ENCODE results near the gene ITGA6.

- TF ChIP-seq SNAI2 (CRISPR knock-in tag; IDR thresholded peaks at IDR 0.05) (no peak), ARNTL (CRISPR knock-in tag; IDR thresholded peaks at IDR 0.05; ENCODE audit: borderline replicate concordance, low read depth) (no peak), CREB5 (CRISPR knock-in tag; IDR thresholded peaks at IDR 0.05; ENCODE audit: low read depth) (no peak), ZFP30 (CRISPR knock-in tag; IDR thresholded peaks at IDR 0.05) (no peak), OSR1 (CRISPR knock-in tag; IDR thresholded peaks at IDR 0.05) (no peak), ZC3H10 (CRISPR knock-in tag; IDR thresholded peaks at IDR 0.05) (no peak), ZNF8 (CRISPR knock-in tag; IDR thresholded peaks at IDR 0.05) (no peak), ZNF565 (CRISPR knock-in tag; conservative IDR thresholded peaks at IDR 0.05; ENCODE audit: low read depth) (no peak)
- TF ChIP-seq, protein P1, sequence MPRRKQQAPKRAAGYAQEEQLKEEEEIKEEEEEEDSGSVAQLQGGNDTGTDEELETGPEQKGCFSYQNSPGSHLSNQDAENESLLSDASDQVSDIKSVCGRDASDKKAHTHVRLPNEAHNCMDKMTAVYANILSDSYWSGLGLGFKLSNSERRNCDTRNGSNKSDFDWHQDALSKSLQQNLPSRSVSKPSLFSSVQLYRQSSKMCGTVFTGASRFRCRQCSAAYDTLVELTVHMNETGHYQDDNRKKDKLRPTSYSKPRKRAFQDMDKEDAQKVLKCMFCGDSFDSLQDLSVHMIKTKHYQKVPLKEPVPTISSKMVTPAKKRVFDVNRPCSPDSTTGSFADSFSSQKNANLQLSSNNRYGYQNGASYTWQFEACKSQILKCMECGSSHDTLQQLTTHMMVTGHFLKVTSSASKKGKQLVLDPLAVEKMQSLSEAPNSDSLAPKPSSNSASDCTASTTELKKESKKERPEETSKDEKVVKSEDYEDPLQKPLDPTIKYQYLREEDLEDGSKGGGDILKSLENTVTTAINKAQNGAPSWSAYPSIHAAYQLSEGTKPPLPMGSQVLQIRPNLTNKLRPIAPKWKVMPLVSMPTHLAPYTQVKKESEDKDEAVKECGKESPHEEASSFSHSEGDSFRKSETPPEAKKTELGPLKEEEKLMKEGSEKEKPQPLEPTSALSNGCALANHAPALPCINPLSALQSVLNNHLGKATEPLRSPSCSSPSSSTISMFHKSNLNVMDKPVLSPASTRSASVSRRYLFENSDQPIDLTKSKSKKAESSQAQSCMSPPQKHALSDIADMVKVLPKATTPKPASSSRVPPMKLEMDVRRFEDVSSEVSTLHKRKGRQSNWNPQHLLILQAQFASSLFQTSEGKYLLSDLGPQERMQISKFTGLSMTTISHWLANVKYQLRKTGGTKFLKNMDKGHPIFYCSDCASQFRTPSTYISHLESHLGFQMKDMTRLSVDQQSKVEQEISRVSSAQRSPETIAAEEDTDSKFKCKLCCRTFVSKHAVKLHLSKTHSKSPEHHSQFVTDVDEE (CRISPR knock-in tag; IDR thresholded peaks at IDR 0.05) = no peak
- TF ChIP-seq, protein P2, sequence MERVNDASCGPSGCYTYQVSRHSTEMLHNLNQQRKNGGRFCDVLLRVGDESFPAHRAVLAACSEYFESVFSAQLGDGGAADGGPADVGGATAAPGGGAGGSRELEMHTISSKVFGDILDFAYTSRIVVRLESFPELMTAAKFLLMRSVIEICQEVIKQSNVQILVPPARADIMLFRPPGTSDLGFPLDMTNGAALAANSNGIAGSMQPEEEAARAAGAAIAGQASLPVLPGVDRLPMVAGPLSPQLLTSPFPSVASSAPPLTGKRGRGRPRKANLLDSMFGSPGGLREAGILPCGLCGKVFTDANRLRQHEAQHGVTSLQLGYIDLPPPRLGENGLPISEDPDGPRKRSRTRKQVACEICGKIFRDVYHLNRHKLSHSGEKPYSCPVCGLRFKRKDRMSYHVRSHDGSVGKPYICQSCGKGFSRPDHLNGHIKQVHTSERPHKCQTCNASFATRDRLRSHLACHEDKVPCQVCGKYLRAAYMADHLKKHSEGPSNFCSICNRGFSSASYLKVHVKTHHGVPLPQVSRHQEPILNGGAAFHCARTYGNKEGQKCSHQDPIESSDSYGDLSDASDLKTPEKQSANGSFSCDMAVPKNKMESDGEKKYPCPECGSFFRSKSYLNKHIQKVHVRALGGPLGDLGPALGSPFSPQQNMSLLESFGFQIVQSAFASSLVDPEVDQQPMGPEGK (CRISPR knock-in tag; IDR thresholded peaks at IDR 0.05; ENCODE audit: borderline replicate concordance) = no peak
Observed at GRCh38 chr2:172507199-172507598, 79.8 kb downstream of the ITGA6 start.
